Loucy (cell line): ENCODE data around the gene NUMBL.

Source experiments
- EZH2phosphoT487 ChIP-seq: fragments of 200-600 bp; IDR thresholded peaks from 2 replicates; pipeline ENCODE4 v1.6.1; 2018; ENCODE audit warnings: antibody characterized with exemption, mild to moderate bottlenecking, moderate library complexity, borderline replicate concordance
- TF ChIP-seq, protein P1 (sequence below): fragments of 200-600 bp; sonication (generic); conservative IDR thresholded peaks from 2 replicates; pipeline ENCODE4 v1.5.1; 2014; ENCODE audit warnings: mild to moderate bottlenecking, antibody characterized with exemption, low read length

- TF ChIP-seq EZH2phosphoT487: no peak
- TF ChIP-seq, protein P1, sequence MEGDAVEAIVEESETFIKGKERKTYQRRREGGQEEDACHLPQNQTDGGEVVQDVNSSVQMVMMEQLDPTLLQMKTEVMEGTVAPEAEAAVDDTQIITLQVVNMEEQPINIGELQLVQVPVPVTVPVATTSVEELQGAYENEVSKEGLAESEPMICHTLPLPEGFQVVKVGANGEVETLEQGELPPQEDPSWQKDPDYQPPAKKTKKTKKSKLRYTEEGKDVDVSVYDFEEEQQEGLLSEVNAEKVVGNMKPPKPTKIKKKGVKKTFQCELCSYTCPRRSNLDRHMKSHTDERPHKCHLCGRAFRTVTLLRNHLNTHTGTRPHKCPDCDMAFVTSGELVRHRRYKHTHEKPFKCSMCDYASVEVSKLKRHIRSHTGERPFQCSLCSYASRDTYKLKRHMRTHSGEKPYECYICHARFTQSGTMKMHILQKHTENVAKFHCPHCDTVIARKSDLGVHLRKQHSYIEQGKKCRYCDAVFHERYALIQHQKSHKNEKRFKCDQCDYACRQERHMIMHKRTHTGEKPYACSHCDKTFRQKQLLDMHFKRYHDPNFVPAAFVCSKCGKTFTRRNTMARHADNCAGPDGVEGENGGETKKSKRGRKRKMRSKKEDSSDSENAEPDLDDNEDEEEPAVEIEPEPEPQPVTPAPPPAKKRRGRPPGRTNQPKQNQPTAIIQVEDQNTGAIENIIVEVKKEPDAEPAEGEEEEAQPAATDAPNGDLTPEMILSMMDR: no peak
These were observed 13.3 kb downstream of the NUMBL start for GRCh38 chr19:40677156-40677555.
